ENCODE measurements around the gene FAM50A.

FAM50A gene

GRCh38 chrX:154485150-154486051 lies 41.5 kb downstream of the FAM50A start:
- peak overlapping the region; percentile 46 for H3K4me3 ChIP-seq (ENCODE audit: low read length)
- TF ChIP-seq, protein P1, sequence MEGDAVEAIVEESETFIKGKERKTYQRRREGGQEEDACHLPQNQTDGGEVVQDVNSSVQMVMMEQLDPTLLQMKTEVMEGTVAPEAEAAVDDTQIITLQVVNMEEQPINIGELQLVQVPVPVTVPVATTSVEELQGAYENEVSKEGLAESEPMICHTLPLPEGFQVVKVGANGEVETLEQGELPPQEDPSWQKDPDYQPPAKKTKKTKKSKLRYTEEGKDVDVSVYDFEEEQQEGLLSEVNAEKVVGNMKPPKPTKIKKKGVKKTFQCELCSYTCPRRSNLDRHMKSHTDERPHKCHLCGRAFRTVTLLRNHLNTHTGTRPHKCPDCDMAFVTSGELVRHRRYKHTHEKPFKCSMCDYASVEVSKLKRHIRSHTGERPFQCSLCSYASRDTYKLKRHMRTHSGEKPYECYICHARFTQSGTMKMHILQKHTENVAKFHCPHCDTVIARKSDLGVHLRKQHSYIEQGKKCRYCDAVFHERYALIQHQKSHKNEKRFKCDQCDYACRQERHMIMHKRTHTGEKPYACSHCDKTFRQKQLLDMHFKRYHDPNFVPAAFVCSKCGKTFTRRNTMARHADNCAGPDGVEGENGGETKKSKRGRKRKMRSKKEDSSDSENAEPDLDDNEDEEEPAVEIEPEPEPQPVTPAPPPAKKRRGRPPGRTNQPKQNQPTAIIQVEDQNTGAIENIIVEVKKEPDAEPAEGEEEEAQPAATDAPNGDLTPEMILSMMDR (IDR thresholded peaks at IDR 0.05; ENCODE audit: insufficient read depth, low read depth, low read length, missing control alignments) = no peak
- no peak for DNase-seq (ENCODE audit: low read depth)

GRCh38 chrX:154486052-154486395 lies 42.1 kb downstream of the FAM50A start:
- DNase-seq (ENCODE audit: low read depth) = peak; percentile 16
- TF ChIP-seq, protein P1 (IDR thresholded peaks at IDR 0.05; ENCODE audit: insufficient read depth, low read depth, low read length, missing control alignments) = no peak
- peak overlapping the region; percentile 46 for H3K4me3 ChIP-seq (ENCODE audit: low read length)

DNA sequence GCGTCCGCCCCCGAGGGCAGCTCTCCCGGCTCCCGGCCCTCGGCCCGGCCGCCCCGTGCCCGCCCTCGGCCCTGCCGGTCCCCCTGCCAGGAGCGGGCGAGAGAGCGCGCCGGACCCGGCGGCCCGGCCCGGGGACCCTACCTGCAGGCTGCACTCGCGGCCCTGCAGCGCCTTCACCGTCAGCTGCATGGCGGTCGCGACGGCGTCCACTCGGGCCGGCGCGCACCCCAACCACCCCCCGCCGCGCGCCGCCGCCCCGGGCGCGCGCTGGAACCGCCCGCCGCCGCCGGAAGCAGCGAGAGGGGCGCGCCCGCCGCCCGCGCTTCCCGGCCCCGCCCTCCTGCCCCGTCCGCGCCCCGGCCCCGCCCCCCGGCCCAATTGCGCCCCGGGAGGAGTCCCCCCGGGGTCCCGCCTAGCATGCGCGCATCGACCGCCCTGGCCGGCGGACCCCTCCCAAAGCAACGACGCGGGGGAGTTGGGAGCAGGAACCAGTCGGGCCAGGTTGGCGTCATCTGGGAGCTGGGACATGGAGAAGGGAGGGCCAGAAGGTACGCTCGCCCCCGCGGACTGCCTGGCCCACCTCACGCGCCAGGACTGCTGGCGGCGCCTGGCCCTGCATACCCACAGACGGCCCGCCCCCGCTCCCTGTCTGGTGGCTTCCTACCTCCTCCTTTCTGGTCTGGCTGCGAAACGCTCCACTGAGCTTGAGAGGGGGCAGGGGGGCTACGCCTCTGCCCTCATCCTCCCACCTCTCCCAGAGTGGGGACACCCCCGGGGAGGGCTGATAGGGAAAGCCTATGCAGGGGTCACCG lies 42.7 kb downstream of the FAM50A start, which contains the start of gene UBL4A:
Gene UBL4A (minus strand): TSS at position 220 of the 812 bp plus-strand sequence. CDS start 31 bp downstream, at position 189.
- H3K4me3 ChIP-seq (ENCODE audit: low read length) = peak within 1 kb of the TSS; percentile 46
- TF ChIP-seq, protein P1 (IDR thresholded peaks at IDR 0.05; ENCODE audit: insufficient read depth, low read depth, low read length, missing control alignments) = no peak
- peak; percentile 74 for DNase-seq (ENCODE audit: low read depth)

DNA sequence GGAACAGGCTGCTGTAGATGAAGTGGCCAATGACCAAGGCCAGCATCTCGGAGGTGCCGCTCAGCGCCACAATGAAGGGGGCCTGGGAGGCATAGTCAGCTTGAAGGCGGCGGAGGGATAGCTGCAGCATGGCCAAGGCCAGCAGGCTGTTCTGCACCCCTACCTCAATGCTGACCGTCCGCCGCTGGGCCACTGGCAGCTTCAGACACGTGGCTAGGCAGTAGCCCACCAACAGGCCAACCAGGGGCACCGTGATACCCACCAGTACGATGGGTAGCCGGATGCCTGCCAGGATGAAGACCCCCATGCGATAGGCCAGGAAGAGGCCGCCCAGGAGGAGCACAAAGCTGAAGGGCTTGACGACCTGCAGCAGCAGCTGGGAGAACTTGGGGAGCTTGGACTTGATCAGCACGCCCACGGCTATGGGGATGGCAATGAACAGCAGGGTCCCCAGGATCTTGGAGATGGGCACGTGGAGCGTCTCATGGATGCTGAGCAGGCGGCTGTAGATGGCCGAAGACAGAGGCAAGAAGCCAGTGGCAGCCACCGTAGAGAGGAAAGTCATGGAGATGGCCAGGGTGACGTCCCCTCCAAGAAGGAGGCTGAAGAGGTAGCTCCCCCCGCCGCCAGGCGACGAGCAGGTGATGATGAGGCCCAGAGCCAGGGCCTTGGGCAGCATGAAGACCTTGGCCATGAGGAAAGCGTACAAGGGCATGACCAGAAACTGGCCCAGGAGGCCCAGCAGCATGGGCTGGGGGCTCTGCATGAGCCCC lies 43.8 kb downstream of the FAM50A start:
- no peak for DNase-seq (ENCODE audit: low read depth)
- no peak overlapping the region for H3K4me3 ChIP-seq (ENCODE audit: low read length)
- TF ChIP-seq, protein P1 (IDR thresholded peaks at IDR 0.05; ENCODE audit: insufficient read depth, low read depth, low read length, missing control alignments) = no peak

DNA sequence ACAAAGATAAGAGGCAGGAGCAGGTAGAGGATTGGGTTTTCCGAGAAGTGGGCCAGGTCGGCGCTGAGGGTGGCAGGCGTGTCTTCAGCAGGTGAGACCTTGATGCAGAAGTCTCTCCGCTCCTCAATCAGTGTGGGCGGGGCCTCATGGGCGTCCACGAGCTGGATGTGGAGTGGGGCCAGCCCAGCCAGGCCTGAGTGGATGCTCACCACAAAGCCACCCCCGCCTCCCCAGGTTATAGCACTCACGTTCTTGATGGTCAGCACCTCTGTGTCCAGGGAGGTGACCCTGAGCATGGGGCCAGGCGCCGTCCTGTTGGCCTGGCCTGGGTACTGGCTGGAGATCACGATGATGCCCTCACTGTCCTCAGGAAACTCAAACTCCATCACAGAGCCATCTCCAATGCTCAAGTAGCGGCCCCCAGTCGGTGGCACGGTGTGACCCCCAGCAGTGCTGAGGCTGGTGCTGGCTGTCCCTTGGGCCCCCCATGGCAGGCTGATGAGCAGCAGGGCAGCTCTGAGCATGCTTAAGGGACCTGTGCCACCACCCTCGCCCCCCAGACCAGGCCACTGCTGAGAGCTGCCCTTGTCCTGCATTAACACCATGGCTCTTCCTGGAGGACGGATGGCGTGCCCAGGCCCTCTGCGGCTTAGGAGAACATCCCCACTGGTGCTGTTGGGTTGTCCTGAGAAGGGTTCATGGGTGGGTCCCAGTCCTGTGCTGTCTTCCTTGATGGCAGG lies 44.6 kb downstream of the FAM50A start:
- no peak for DNase-seq (ENCODE audit: low read depth)
- TF ChIP-seq, protein P1 (IDR thresholded peaks at IDR 0.05; ENCODE audit: insufficient read depth, low read depth, low read length, missing control alignments) = no peak
- H3K4me3 ChIP-seq (ENCODE audit: low read length) = no peak overlapping the region

GRCh38 chrX:154489182-154489581 lies 45.2 kb downstream of the FAM50A start:
- H3K4me3 ChIP-seq (ENCODE audit: low read length) = peak overlapping the region; percentile 60
- no peak for DNase-seq (ENCODE audit: low read depth)
- TF ChIP-seq, protein P1 (IDR thresholded peaks at IDR 0.05; ENCODE audit: insufficient read depth, low read depth, low read length, missing control alignments) = no peak
